Kasumi-1 (cell line): ENCODE measurements around the gene CLSTN2.

Experiments
- DNase-seq, 2 experiments: peaks; one replicate each; lab custom pipeline; 2025; lab: John Stamatoyannopoulos, UW

Gene CLSTN2

DNA sequence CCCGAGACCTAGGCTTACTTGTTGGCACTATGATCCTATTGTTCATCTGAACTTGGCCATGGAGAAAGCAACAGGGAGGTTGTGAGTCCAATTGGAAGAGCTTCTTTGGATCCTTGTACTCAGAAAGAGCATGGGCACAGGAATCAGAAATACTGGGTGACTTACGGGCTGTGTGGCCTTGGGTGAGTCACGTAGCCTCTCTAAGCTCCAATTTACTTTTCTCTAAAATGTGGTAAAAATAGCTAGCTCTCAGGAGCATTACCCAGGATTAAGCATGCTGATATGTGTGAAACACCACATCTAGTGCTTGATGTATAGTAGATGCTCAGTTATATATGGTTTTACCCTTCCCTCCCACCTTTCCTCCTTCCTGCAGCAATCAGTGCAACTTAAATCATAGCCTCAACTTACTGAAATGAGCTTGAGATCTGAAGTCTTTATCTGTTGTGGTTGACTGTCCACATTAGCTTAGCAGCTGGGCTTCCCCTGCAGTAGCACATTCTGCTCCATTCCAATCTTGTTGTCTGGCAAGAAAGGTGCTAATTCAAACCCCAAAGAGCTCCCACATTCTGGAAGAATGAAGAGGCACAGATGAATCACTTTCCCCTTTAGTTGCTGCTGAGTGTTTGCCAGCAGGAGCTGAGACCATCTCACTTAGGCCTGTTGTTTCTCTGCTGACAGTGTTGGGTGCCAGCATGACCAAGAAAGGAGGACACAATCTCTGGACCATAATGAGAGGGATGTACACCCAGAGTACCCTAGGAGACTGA, 443.8 kb downstream of the CLSTN2 start:
- DNase-seq = no peak

GRCh38 chr3:140384028-140384771, 449.2 kb downstream of the CLSTN2 start:
- no peak for DNase-seq

- DNase-seq = no peak
Measured at GRCh38 chr3:140384876-140385275, 449.9 kb downstream of the CLSTN2 start.

DNA sequence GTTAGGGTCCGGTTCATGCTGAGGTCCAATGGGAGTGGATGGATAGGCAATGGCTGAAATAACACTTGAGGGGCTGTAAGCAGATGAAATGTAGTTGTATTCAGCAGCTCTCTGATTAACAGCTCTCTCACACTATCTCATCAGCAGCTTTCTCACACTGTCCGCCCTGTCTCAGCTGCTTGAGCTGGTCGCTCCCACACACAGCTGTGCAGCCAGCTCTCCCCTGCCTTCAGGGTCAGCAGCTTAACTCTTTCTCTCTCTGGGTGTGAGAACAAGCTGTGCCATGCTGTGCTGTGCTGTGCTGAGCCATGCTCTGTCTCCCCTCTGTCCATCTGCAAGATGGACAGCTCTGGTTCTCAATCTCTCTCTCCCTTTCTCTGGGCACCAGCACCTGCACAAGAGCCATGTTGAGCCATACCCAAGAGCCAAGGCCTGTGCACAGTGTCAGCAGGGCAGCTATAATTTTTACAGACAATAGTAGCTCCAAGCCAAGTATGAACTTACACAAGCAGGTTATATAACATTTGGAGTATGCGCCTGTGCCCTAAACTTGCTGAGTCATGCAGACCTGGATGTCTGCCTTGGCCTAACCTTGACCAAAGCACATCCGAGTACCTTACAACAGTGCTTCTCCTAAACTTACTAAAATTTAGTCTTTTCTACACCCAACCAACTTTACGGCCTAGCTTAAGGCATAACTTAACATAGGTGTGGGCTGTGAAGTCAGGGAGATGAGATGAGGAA, 451.5 kb downstream of the CLSTN2 start:
- no peak for DNase-seq

DNA sequence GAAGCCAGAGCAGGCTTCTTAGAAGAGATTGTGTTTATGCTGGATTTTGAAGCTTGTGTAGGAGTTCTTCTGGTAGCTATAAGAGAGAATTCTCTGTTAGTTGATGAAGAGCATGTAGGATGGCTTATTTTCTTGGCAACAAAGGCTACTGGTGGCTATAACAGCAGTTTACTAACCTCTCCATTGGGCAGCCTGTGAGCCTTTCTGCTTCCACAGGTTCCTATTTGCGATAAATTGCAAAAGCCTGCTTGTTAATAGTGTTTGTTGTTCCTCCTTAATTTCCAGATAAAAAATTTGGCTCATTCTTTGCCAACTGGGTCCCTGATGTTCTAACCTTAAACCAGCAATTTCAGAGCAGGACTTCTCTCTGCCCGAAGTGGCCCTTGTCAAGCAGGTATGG, 452.3 kb downstream of the CLSTN2 start:
- no peak for DNase-seq

DNA sequence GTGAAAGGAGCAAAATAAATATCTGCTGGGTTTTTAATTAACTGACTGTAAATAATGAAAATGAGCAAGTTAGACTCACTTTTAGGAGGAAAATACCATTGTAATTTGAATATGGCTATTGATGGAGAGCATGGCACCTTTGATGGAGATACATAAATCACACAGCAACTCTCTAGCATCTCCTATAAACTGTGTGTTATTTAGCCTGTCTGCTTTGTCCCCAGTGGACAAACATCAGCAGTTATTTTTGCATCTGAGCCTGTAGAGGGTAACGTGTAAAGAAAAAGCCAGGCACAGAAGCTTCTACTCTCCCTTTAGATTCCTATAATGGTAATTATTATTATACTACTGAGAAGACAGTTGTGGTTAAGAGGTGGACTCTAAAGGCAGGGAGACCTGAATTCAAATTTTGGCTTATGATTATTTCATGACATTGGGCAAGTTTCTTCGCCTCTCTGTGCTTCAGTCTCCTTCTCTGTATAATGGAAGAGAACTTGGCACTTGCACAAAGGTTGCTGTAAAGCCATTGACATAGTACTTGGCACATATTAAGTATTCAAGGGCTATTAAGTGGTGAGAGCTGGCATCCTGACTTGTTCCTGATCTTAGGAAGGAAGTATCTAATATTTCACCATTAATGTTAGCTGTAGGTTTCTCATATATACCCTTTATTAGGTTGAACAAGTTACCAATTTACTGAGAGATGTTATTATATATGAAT, 453.4 kb downstream of the CLSTN2 start:
- no peak for DNase-seq

GRCh38 chr3:140391061-140391460, 456.1 kb downstream of the CLSTN2 start:
- no peak for DNase-seq

DNA sequence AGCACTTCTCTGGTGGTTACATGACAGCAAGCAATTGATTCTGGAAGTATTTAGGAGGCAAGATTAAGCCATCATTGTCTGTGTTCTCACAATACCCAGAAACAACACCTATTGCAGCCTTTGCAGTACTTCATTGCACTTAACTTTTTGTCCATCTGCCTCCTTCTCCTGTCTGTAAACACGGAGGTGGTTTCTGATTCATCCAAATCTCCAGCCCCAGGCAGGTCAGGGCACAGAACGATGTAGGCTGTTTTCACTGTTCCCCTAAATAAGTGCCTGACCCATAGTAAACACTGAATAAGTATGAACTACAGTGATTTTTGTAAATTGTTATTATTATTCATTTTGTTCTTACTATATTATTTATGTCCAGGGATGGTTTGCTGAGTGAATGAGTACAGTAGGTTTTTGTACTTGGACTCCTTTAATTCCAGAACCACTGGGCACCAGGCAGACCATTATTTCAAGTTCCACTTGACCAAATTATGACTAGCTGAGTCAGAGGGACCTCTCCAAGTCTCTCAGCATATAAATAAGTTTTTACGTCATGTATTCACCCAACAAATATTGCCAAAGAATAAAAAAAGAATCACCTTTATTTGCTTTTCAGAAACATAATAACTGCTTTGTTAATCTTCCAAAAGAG, 459.6 kb downstream of the CLSTN2 start:
- DNase-seq = no peak

GRCh38 chr3:140395134-140396075, 460.4 kb downstream of the CLSTN2 start:
- no peak for DNase-seq

- no peak for DNase-seq
Measured at GRCh38 chr3:140396110-140396509, 461.1 kb downstream of the CLSTN2 start.

DNA sequence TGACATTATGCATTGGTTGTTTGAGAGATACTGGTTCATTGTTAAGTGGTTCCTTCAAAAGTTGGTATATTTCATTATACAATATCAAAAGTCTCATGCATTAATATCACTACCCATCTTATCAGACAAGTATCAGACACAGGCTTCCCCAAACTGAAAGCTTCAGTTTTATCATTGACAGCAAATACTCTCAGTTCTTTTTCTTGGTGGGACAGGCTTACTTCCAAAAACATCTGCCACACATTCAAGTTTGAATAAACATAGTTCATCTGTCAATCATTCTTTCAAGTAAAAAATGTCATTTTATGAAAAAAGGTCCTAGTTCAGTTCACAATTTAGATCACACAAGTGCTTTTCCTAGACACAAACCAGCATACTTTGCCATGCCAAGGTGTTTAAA, 462.9 kb downstream of the CLSTN2 start:
- DNase-seq = no peak

DNA sequence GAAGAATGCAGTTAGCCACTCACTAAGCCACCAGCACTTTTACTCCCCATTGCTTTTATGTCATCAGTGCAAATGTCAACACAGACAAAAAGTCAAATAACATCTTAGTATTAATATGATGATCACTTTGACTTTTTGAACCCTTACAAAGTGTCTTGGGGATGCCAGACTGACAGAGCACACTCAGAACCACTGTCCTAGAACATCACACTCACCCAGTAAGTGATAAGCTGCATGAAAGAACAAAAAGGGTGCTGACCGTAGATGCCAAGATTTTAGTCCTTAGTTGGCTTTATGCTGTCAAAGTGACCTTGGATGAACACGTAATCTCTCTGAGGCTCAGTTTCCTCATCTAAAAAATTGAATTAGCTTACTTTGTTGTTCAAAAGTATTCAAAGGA, 463.4 kb downstream of the CLSTN2 start:
- DNase-seq = no peak

DNA sequence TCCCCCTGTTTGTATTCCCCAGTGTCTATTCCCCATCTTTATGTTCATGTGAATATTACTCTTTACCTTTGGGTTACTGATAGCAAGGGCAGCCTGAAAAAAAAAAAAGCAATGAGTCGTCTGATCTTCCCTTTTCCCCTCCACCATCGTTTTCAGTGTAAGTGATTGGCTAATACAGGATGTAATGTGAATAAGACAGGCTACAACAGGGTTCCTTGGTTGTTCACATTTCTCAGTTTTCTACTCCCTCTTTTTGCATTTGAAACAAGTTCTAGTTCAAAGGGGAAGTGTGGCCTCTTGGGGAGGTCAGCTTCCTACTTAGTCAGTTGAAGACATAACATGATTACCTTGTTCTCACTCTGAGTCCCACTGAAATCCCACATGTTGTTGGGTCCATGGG, 464.9 kb downstream of the CLSTN2 start:
- no peak for DNase-seq

DNA sequence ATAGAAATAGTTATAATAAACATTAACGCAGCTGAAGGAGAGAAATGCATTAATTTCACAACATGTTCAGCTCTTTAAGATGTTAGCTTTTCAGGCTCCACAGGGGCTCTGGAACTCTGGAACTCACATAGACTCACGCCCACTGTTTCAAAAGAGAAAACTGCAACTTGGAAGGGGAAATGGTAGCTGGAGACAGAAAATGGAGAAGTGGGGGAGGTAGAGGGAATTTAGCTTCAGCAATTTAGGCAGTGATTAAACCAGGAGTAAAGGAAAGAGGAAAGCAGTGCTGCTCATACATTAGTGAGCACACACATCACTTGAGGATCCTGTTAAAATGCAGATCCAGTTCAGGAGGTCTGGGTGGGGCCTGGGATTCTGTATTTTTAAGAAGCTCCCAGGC, 468.1 kb downstream of the CLSTN2 start:
- no peak for DNase-seq

GRCh38 chr3:140403608-140404007, 468.6 kb downstream of the CLSTN2 start:
- DNase-seq = no peak

GRCh38 chr3:140406655-140407054, 471.7 kb downstream of the CLSTN2 start:
- no peak for DNase-seq

DNA sequence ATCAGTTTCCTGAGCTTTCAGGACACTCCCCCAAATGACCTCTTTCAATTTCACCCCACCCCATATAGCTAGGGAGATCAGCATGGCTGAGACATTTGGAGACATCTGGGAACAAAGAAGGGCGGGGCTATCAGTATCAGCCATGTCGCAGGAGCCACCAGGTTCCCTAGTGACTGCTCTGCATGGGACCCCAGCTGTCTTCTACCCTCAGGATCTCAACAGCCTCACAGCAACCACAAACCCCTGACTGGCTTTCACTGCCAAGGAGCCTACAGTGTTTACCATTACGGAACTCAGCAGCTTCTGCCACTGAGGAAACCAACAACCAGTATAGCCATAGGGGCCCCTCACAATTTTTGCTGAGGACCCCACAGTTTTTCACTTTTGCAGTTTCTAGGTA, 473.3 kb downstream of the CLSTN2 start:
- no peak for DNase-seq

DNA sequence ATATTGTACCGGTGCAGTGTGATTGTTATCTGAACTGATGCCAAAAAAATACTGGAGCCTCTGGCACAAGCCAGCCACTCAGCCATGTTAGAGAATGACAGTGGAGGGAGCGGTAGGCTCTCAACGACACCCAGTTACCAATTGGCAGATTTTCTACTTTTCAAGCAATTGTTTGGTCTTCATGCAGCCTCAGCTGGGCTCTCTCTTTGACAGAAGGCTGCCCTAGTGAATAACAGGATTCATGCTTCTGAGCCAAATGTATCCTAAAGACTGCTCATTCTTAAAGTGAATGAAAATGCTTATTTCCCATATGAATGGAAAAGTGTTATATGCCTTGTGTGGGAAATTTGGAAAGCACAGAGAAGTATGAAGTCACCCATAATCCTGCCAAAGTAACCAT, 481.7 kb downstream of the CLSTN2 start:
- DNase-seq = no peak

DNA sequence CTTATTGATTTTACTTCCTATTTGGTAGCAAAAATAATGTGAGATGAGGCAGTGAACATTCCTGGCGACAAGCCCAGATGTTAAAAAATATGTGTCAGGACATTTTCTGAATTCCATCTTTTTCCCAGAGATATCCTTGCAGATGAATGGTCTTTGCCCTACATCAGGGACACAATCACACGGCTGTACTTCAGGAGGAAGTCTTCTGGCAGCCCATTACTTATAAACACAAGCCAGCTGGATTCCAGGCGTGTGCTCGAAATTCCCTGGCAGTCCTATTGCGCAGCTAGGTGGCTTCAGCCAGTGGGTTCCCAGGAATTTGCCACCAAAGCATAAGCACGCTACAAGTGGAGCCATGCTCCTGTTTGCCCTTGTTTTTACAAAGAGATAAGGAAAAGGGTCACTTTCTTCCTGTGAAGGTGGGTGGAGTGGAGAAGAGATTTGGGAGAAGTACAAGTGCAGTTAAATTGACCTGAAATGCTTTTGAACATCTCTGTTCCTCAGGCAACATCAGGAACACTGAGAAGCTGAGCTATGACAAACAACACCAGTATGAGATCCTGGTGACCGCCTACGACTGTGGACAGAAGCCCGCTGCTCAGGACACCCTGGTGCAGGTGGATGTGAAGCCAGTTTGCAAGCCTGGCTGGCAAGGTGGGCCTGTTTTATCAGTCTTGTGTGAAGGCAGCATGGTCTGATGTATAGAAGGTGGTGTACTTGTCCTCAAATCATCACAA, 485.8 kb downstream of the CLSTN2 start:
- DNase-seq = no peak

GRCh38 chr3:140421884-140422283, 486.9 kb downstream of the CLSTN2 start:
- DNase-seq = no peak
